Panc1 (cell line): ENCODE measurements around the gene KLC1. TPM values are rescaled to one million over a fixed set of nuclear protein-coding genes. Genes with fewer than 3 reads are reported as not detected.

Experiments
- ATAC-seq: fragments of 200-7000 bp; cut with Tn5 transposase; 2 replicates; pipeline ENCODE4 v1.9.1; 2020; ENCODE audit warnings: mild to moderate bottlenecking, moderate library complexity
- BruUV-seq: library from RNA; stranded (reverse); fragments of 400-500 nt; replicated peaks from 2 replicates; lab custom pipeline; 2021; lab: Mats Ljungman, UMichigan
- CTCF ChIA-PET: fragments of 300-600 bp; sonication (Branson Sonifier 250); formaldehyde crosslinking; loops from one replicate; lab custom pipeline; 2022; ENCODE audit warnings: antibody characterized with exemption; lab: Charles Lee
- POLR2A ChIA-PET: fragments of 300-600 bp; sonication (Branson Sonifier 250); formaldehyde crosslinking; loops from one replicate; lab custom pipeline; 2022; ENCODE audit warnings: antibody characterized with exemption; lab: Charles Lee
- DNase-seq: peaks from one replicate; pipeline ENCODE4 v3.0.0-alpha.2; 2010; ENCODE audit warnings: low read depth, low spot score
- H3K27ac ChIP-seq: 2 replicates; pipeline ENCODE4 v1.5.1; 2011; ENCODE audit warnings: mild to moderate bottlenecking, low read length, inconsistent platforms
- H3K27me3 ChIP-seq: fragments of 200-500 bp; sonication (Bioruptor generic); 2 replicates; pipeline ENCODE4 v1.6.0; 2014; ENCODE audit warnings: low read length, inconsistent platforms; ENCODE audit not compliant: control insufficient read depth, insufficient read depth
- H3K36me3 ChIP-seq: fragments of 200-500 bp; sonication (Bioruptor generic); 2 replicates; pipeline ENCODE4 v1.5.1; 2014; ENCODE audit warnings: inconsistent platforms, mild to moderate bottlenecking, low read length, moderate library complexity; ENCODE audit not compliant: control insufficient read depth, insufficient read depth
- H3K4me1 ChIP-seq: 2 replicates; pipeline ENCODE4 v1.5.1; 2011; ENCODE audit warnings: inconsistent platforms, mild to moderate bottlenecking, low read length, moderate library complexity; ENCODE audit not compliant: control insufficient read depth, insufficient read depth
- H3K4me3 ChIP-seq, 2 experiments: 2 replicates each; pipeline ENCODE4 v1.5.1; 2011 to 2012; ENCODE audit warnings: low read depth in 2 of 2, low read length in 2 of 2, mild to moderate bottlenecking in 2 of 2, inconsistent platforms in 1 of 2, moderate library complexity in 1 of 2
- H3K9me3 ChIP-seq: fragments of 200-500 bp; sonication (Bioruptor generic); 2 replicates; pipeline ENCODE4 v1.5.1; 2014; ENCODE audit warnings: low read depth, mild to moderate bottlenecking, inconsistent platforms, low read length, moderate library complexity; ENCODE audit not compliant: control insufficient read depth, insufficient read depth
- POLR2AphosphoS5 ChIP-seq: IDR thresholded peaks from 2 replicates; pipeline ENCODE4 v1.6.1; 2012; ENCODE audit warnings: mild to moderate bottlenecking, low read depth, low read length, moderate library complexity
- REST ChIP-seq, 2 experiments: IDR thresholded peaks; 2 replicates each; pipeline ENCODE4 v1.6.1; 2011 to 2012; ENCODE audit warnings: low read depth in 2 of 2, control low read depth in 1 of 2, low read length in 1 of 2, mild to moderate bottlenecking in 1 of 2, moderate library complexity in 1 of 2; ENCODE audit not compliant: insufficient read depth in 1 of 2
- SIN3A ChIP-seq: IDR thresholded peaks from 2 replicates; pipeline ENCODE4 v1.6.1; 2012; ENCODE audit warnings: low read depth, mild to moderate bottlenecking, low read length, moderate library complexity, borderline replicate concordance; ENCODE audit not compliant: insufficient read depth
- TCF7L2 ChIP-seq: IDR thresholded peaks from 2 replicates; pipeline ENCODE4 v1.6.1; 2011; ENCODE audit warnings: mild to moderate bottlenecking, low read depth, low read length, inconsistent platforms
- in situ Hi-C: cut with HindIII; loops from 2 replicates; pipeline ENCODE4 v1.10.0; 2016; ENCODE audit warnings: low sequenced_read_pairs, low pct_unique_long_range_greater_than_20kb
- intact Hi-C: fragments of 100-400 bp; cut with micrococcal nuclease; formaldehyde crosslinking; loops from one replicate; pipeline ENCODE4 v1.10.0; 2022; ENCODE audit not compliant: unreplicated experiment
- total RNA-seq: library from RNA; stranded (reverse); gene quantifications from one replicate; pipeline ENCODE4 v1.2.1, GENCODE V29; 2021; ENCODE audit not compliant: unreplicated experiment
- TF ChIP-seq, protein P1 (sequence below): fragments of 450-650 bp; IDR thresholded peaks from 2 replicates; pipeline ENCODE4 v1.5.1; 2017; ENCODE audit warnings: mild to moderate bottlenecking

Gene KLC1
- total RNA-seq, 1 experiment from 2014 or later = 98.0 TPM

DNA sequence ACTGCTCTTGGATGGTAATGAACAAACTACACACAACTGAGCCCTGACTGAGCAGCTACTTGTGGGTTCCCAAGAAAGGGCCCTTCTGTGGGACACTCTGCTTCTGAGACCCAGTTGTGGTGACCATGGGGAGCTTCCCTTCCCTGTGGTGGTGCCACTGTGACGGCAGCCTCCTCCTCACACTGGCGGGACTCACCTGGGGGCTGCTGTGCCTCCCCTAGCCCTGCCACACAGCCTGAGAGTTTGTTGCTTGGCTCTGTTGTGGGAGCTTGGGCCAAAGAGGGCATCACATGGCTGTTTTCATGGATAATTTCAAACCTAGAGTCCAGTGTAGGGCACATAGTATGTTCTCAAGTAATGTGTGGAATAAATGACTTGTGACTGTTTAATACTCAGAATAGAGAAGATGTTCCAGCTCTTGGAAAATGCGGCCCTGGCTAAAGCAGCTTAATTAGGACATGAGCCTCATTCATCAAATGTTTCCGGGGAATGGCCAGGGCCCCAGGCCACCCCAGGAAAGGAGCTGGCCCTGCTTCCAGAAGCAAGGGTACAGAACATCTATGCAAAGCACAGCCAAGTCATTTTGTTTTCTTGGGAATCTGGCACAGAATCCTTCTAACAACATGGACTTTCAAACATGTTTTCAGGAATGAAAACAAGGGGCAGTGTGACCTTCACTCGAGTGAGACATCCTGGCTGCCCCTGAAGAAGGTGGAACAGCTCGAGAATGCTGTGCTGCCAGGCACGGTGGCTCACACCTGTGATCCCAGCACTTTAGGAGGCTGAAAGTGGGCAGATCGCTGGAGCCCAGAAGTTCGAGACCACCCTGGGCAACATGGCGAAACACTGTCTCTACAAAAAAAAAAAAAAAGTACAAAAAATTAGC, 107.8 kb downstream of the KLC1 start:
- CTCF ChIA-PET = interaction anchor here (1.0 kb wide), 1 partner anchor 164 kb away, joined by 3 read pairs; no protein-coding TSS in a partner anchor

GRCh38 chr14:103737432-103738045, 108.5 kb downstream of the KLC1 start:
- DNase-seq (no peak), ATAC-seq (no peak)
- no peaks in the 10 kb centered on the region for H3K27me3 ChIP-seq
- TF ChIP-seq SIN3A (no peak), POLR2AphosphoS5 (no peak), TCF7L2 (no peak), REST (IDR thresholded peaks at IDR 0.05; ENCODE audit: insufficient read depth in 1 of 2, low read depth in 2 of 2, low read length in 1 of 2) (no peak)
- ChIA-PET CTCF (no interaction called here), POLR2A (no interaction called here)
- H3K4me3 ChIP-seq = no peak overlapping the region
- BruUV-seq = no TSS peak
- no peak overlapping the region for H3K27ac ChIP-seq
- no peaks in the 10 kb centered on the region for H3K4me1 ChIP-seq
- in situ Hi-C loops = no loop called here
- H3K9me3 ChIP-seq = no peaks in the 10 kb centered on the region
- intact Hi-C loops = no loop called here
- H3K36me3 ChIP-seq = no peaks in the 10 kb centered on the region; the same call in 1 of the 2 replicates

More for the DNA sequence above, 107.8 kb downstream of the KLC1 start:
- no peak for ATAC-seq
- intact Hi-C loops (no loop called here), in situ Hi-C loops (no loop called here)
- H3K9me3 ChIP-seq = no peaks in the 10 kb centered on the region
- TF ChIP-seq SIN3A (no peak), TCF7L2 (no peak), POLR2AphosphoS5 (no peak), REST (IDR thresholded peaks at IDR 0.05; ENCODE audit: insufficient read depth in 1 of 2, low read depth in 2 of 2, low read length in 1 of 2) (no peak)
- TF ChIP-seq, protein P1, sequence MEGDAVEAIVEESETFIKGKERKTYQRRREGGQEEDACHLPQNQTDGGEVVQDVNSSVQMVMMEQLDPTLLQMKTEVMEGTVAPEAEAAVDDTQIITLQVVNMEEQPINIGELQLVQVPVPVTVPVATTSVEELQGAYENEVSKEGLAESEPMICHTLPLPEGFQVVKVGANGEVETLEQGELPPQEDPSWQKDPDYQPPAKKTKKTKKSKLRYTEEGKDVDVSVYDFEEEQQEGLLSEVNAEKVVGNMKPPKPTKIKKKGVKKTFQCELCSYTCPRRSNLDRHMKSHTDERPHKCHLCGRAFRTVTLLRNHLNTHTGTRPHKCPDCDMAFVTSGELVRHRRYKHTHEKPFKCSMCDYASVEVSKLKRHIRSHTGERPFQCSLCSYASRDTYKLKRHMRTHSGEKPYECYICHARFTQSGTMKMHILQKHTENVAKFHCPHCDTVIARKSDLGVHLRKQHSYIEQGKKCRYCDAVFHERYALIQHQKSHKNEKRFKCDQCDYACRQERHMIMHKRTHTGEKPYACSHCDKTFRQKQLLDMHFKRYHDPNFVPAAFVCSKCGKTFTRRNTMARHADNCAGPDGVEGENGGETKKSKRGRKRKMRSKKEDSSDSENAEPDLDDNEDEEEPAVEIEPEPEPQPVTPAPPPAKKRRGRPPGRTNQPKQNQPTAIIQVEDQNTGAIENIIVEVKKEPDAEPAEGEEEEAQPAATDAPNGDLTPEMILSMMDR = no peak
- POLR2A ChIA-PET = no interaction called here
- no peak overlapping the region for H3K4me3 ChIP-seq
- no peaks in the 10 kb centered on the region for H3K4me1 ChIP-seq
- H3K36me3 ChIP-seq = no peaks in the 10 kb centered on the region; the same call in 1 of the 2 replicates
- H3K27me3 ChIP-seq = no peaks in the 10 kb centered on the region
- BruUV-seq = no TSS peak
- no peak for DNase-seq
- no peak overlapping the region for H3K27ac ChIP-seq
